ENCODE results near the gene GALNT3. TPM values are rescaled to one million over a fixed set of nuclear protein-coding genes. Genes with fewer than 3 reads are reported as not detected.

GALNT3 gene
- polyA plus RNA-seq, 1 donor from 2014 or later: 4.1 TPM

DNA sequence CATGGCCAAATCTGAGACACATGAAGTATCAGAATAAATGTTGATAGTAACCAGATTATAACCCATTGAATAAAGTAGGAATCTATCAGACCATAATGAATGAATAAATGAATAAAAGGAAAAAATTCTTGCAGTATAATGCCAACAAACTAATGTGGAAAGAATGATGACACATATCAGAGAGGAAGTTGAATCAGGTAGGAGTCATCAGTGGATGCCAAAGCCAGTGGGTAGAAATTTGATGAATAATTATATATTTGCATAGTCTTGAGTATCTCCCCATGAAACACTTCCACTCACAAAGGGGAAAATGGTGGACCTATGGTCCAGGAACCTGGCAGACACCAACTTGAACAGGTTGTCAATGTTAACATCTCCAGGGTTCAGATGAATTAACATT lies 68.6 kb downstream of the GALNT3 start:
- H3K9me3 Mint-ChIP-seq: peaks cover 0 to 1% (median 0%) of the 10 kb centered on the region in 3 donors
- peaks cover 0 to 8% (median 8%) of the 10 kb centered on the region in 3 donors for H3K4me1 Mint-ChIP-seq
- H3K4me3 Mint-ChIP-seq: no peak overlapping the region
- H3K27ac Mint-ChIP-seq: no peak overlapping the region
- H3K27me3 Mint-ChIP-seq: peaks cover 7% of the 10 kb centered on the region
- no peaks in the 10 kb centered on the region for H3K36me3 Mint-ChIP-seq

DNA sequence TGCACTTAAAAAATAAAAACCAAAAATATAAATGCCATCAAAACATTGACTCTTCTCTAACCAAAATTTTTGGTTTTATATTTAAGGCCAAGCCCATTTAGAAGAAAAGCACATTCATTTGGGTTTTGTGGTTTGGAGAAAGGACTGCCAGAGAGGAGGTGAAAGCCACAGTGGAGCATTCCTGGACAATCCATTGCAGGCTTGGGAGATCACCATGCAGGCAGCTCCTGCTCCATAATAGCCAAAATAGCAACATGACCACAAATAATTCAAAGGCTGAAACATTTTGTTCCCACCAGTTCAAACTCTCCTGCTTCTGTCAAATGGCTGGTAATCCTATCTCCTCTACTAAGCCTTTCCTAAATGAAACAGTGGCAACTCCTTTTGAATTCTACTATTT lies 73.5 kb downstream of the GALNT3 start:
- no peak overlapping the region for H3K4me3 Mint-ChIP-seq
- H3K9me3 Mint-ChIP-seq: no peaks in the 10 kb centered on the region
- no peak overlapping the region for H3K27ac Mint-ChIP-seq
- H3K27me3 Mint-ChIP-seq: peaks cover 10% of the 10 kb centered on the region
- H3K4me1 Mint-ChIP-seq: peaks cover 0 to under 1% (median 0%) of the 10 kb centered on the region in 3 donors
- no peaks in the 10 kb centered on the region for H3K36me3 Mint-ChIP-seq

DNA sequence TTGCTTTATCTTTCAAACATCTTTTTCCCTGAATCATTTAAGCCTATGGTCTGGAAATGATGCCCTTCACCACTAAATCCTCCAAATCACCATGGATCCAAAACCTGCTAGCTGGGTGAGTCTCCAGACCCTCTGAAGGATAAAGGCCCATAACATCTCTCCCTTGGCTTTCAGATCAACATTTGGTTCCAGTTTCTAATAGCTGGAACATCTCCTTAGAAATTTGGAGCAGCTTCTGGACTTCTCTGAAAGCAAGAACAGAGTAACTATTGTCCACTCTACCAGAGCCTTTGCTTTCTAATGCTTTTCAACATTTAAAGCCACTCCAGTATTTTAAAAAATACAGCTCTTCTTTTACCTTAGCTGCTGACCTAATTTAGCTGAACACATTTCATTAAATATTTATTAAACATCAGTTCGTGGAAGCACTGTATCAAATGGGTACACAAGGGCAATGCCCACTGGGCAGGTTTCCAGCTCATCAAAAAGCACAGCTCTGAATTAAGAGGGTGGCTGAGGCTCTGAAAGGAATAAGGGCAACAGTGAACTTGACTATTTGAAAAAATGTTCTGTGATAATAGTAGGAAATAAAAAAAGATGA lies 75.3 kb downstream of the GALNT3 start:
- H3K27me3 Mint-ChIP-seq: peaks cover 7% of the 10 kb centered on the region
- H3K36me3 Mint-ChIP-seq: no peaks in the 10 kb centered on the region
- no peak overlapping the region for H3K27ac Mint-ChIP-seq
- H3K4me1 Mint-ChIP-seq: peaks cover 0 to 1% (median 0%) of the 10 kb centered on the region in 3 donors
- H3K9me3 Mint-ChIP-seq: no peaks in the 10 kb centered on the region
- no peak overlapping the region for H3K4me3 Mint-ChIP-seq

GRCh38 chr2:165716091-165716490 lies 78.0 kb downstream of the GALNT3 start:
- Mint-ChIP-seq H3K4me3 (no peak overlapping the region), H3K36me3 (no peaks in the 10 kb centered on the region), H3K27ac (no peak overlapping the region), H3K27me3 (peaks cover 3% of the 10 kb centered on the region), H3K9me3 (no peaks in the 10 kb centered on the region), H3K4me1 (peaks cover 0 to 1% (median 0%) of the 10 kb centered on the region in 3 donors)

DNA sequence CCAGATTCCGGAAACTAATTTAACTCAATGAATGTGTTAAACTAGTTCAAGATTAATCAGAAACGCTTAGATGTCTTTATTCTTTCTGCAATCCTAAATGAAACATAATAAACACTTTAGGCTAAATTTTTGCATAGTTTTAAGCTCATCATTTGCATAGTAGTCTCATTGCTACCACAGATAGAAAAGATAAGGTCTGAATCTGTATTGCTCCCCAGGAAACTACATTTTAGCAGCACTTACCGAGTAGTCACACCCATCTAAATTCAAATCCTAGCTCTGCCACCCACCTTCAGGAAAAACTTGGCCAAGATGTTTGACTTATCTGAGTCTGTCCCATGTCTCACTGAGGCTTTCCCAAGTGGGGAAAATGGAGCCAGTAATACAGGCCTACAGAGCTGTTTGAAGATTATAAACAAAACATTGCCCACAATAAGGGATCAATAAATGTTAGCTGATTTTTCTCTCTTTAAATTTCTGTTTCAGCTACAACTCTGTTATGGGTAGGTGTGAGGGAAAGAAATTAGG lies 87.0 kb downstream of the GALNT3 start:
- Mint-ChIP-seq H3K9me3 (no peaks in the 10 kb centered on the region), H3K4me1 (no peaks in the 10 kb centered on the region), H3K27me3 (peaks cover 2% of the 10 kb centered on the region), H3K4me3 (no peak overlapping the region), H3K27ac (no peak overlapping the region), H3K36me3 (no peaks in the 10 kb centered on the region)

GRCh38 chr2:165701147-165701546 lies 92.9 kb downstream of the GALNT3 start:
- Mint-ChIP-seq H3K27ac (no peak overlapping the region), H3K27me3 (peaks cover 4% of the 10 kb centered on the region), H3K4me1 (peaks cover 0 to 8% (median 5%) of the 10 kb centered on the region in 3 donors)

GRCh38 chr2:165700531-165700930 lies 93.5 kb downstream of the GALNT3 start:
- H3K27ac Mint-ChIP-seq: no peak overlapping the region
- peaks cover 0 to 8% (median 5%) of the 10 kb centered on the region in 3 donors for H3K4me1 Mint-ChIP-seq
- H3K27me3 Mint-ChIP-seq: peaks cover 4% of the 10 kb centered on the region

More at GRCh38 chr2:165701147-165701546, 92.9 kb downstream of the GALNT3 start:
- Mint-ChIP-seq H3K9me3 (no peaks in the 10 kb centered on the region), H3K36me3 (no peaks in the 10 kb centered on the region), H3K4me3 (no peak overlapping the region)

DNA sequence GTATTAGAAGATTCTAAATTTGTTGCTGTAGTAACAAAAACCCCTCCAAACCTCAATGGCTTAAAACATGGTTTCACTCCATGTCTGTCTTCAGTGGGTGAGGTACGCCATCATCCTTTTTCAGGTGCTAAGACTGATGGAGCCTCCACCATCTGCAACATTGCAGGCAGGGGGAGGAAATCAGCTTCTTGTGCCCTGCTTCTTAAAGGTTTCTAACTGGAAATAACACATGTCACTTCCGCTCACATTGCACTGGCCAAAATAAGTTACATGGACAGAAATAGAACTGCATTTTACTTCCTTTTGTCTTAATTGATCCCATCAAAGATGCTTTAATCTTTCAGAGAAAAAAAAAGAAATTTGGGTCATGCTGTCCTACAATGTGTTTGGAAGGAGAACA lies 94.1 kb downstream of the GALNT3 start:
- no peaks in the 10 kb centered on the region for H3K9me3 Mint-ChIP-seq
- H3K36me3 Mint-ChIP-seq: no peaks in the 10 kb centered on the region
- H3K4me3 Mint-ChIP-seq: peak overlapping the region in 1 of 4 donors; percentile 76
- H3K27me3 Mint-ChIP-seq: peaks cover 3% of the 10 kb centered on the region
- no peak overlapping the region for H3K27ac Mint-ChIP-seq
- peaks cover 0 to 8% (median 5%) of the 10 kb centered on the region in 3 donors for H3K4me1 Mint-ChIP-seq

More at GRCh38 chr2:165700531-165700930, 93.5 kb downstream of the GALNT3 start:
- Mint-ChIP-seq H3K9me3 (no peaks in the 10 kb centered on the region), H3K36me3 (no peaks in the 10 kb centered on the region), H3K4me3 (no peak overlapping the region)

- Mint-ChIP-seq H3K4me3 (no peak overlapping the region), H3K4me1 (peaks cover 0 to 8% (median 5%) of the 10 kb centered on the region in 3 donors), H3K27me3 (peaks cover 3% of the 10 kb centered on the region), H3K36me3 (no peaks in the 10 kb centered on the region), H3K27ac (no peak overlapping the region), H3K9me3 (no peaks in the 10 kb centered on the region)
Measured at GRCh38 chr2:165698444-165698884, 95.6 kb downstream of the GALNT3 start.

GRCh38 chr2:165697748-165698443 lies 96.2 kb downstream of the GALNT3 start:
- peaks cover 0 to 8% (median 5%) of the 10 kb centered on the region in 3 donors for H3K4me1 Mint-ChIP-seq
- no peak overlapping the region for H3K4me3 Mint-ChIP-seq
- peaks cover 3% of the 10 kb centered on the region for H3K27me3 Mint-ChIP-seq

More at GRCh38 chr2:165697748-165698443, 96.2 kb downstream of the GALNT3 start:
- no peaks in the 10 kb centered on the region for H3K36me3 Mint-ChIP-seq
- H3K27ac Mint-ChIP-seq: no peak overlapping the region
- no peaks in the 10 kb centered on the region for H3K9me3 Mint-ChIP-seq

Other genes with a start within 250 kb of the GALNT3 start
- 5.5 TPM for gene TTC21B, start 159.5 kb upstream of the GALNT3 start, polyA plus RNA-seq